HPDE6-E6E7 (cell line): ENCODE results near the gene TADA3.

Experiments
- DNase-seq: peaks from one replicate; pipeline ENCODE4 v3.0.0; 2011; ENCODE audit warnings: missing footprints; ENCODE audit errors: extremely low spot score

Gene TADA3

DNA sequence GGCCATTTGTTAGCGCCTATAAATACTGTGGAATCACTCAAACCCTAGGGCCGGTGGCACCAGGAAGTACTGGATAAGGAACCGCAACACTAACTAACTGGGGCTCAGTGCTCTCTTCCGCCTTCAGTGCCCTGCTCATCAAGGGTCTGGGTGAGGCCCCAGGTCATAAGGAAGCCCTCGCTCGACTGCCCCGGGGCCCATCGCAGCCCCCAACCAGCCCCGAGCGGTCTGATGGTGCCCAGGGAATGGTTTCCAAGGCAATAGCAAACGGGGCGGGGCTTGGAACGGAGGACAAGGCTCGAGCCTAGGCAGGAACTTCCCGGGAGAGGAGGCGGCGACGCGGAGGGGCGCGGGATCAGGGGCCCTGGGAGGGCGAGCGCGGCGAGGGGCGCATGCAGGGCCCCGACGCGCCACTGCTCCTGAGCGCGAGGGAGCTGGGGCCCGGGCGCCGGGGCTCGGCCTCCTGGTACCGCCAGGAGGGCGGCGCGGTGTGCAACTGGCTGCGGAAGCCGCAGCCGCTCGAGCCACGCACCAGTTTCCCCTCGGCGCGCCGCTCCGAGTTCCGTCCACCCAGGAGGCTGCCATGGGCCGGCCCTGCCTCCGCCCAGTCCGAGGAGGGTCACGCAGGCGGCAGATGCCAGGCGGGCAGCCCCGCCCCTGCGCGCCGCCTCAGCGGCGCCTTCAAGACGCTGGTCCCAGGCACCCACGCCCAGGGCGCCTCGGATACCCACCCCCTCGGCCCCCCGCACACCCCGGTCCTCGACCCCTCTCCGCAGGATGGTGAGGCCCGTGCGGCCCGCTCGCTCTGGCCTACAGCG is 17.6 kb upstream of the TADA3 start, which contains the start of gene TTLL3:
TSS of gene TTLL3 (plus strand) at position 648 of the 818 bp plus-strand sequence. CDS start 400 bp downstream, outside the sequence.
- no peak for DNase-seq

DNA sequence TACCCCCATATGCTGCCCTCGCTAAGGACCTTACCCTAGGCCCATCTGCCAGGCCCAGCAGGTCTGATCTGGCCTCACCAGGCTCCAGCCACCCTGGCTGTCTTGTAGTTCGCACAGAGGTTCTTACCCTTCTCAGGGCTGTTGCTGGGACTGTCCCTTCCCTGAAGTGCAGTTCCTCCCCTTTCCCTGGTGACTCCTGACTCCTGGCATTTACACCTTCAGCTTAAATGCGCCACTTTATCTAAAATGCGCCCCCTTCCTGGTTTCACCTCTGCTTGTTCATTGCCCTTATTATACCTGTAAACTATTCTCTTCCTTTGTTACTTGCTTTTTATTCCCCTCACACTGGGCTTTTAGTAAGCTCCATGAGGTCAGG is 17.0 kb upstream of the TADA3 start:
- DNase-seq, result no peak

- no peak for DNase-seq
Measured at GRCh38 chr3:9808345-9809037, 16.2 kb upstream of the TADA3 start.

- DNase-seq, result no peak
Measured at GRCh38 chr3:9807981-9808344, 15.7 kb upstream of the TADA3 start.

DNA sequence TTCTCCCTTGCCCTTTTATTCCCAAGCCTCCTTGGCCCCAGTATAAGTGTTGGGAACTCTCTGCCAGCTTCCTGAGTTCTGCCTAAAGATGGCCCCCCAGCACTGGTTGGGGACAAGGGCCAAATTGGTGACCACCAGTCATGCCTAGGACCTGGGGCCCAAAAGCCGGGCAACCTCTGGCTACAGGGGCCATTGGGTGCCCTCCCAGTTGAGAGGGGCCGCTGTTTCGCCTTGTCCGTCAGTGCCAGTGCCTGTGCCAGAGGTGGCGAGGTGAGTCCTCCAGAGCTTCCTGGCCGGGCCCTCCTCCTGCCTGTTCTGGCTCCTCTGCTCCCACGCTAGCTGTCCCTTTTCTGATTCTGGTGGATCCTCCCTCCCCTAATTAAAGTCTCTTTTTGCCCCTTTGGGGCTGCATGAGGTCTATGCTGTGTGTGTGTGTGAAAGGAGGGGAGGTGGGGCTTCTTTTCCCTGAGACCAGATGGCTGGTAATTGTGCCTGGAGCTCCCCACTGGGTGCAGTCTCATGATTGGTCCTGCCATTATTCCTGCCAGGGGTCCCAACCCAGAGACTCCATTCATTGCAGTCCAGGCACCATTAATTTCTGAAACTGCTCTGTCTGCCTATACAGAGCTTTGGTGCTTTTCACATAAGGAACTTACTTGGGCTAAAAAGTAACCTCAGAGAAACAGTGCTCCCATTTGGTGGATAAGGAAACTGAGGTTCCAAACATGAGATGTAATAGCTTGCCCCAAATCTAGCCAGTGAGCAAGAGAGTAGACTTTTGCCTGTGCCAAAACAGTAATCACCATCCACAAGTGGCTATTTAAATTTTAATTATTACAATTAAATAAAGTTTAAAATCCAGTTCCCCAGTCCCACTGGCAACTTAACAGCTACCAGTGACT is 14.7 kb upstream of the TADA3 start:
- DNase-seq, result no peak

DNA sequence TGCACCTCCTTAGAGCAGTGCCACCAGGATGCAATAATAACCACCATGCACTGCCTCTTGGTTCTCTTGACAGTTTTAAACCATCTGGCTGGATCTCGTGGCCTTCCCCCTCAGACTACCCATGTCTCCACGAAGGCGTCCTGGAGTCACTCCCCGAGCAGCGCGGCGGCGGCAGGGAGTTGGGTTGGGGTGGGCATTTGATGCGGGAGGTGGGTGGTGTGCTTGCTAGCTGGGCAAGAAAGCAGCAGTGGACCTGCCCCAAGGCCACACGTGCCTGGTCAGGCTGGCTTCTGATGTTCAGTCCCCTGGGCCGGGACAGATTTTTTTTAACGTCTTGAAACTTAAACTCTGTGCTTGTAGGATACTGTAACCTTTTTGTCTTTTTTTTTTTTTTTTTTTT is 13.9 kb upstream of the TADA3 start:
- no peak for DNase-seq

DNA sequence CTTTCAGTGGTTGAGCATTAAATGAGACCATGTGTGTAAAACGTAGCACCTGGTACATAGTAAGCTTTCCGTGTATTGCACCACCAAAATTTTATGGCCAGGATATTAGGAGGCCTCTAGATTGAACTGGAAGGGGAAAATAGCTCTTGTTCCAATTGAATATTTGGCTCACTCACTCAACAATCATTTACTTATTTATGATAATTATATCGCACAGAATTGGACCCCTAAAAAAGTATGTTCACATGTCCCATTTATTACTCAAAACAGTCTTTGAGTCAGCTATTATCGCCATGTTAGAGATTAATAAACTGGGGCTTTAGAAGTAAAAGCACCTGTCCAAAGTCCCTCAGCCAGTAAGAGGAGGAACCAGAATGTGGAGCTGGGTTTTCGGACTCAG is 12.7 kb upstream of the TADA3 start:
- no peak for DNase-seq

DNA sequence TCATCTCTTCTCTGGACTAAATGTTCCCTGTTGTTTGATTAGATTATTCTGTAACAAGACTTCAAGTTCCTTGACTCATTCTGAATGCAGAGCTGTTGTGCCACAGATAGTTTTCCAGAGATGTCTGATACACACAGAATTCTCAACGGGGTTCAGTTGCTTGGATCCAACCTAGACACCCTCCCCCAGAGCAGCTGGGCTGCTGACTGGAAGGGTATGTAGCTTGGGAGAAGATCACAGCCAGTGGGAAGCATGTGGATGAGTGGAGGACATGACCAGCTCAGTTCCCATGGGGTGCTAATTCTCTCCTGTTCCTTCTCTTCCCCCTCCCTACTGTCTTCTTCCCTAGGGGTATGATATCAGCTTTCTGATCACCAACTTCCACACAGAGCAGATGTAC is 11.2 kb upstream of the TADA3 start:
- DNase-seq, result no peak

GRCh38 chr3:9800529-9800928 is 8.3 kb upstream of the TADA3 start:
- no peak for DNase-seq

GRCh38 chr3:9797196-9797945 is 5.1 kb upstream of the TADA3 start:
- no peak for DNase-seq

DNA sequence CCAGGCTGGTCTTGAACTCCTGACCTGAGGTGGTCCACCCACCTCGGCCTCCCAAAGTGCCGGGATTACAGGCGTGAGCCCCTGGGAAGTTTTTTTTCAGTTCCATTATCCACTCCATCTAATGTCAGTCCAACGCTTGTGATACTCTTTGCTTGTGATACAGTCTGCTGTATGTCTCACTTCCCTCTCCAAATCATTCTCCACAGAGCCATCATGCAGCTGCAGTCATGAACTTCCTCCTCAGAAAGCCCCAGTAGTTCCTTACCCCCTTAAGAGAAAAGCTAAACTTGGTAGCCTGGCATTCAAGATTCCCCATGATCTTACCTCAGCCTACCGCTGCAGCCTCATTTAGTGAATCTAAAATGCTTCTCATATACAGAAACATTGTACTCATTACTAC is 2.9 kb upstream of the TADA3 start:
- DNase-seq, result no peak

DNA sequence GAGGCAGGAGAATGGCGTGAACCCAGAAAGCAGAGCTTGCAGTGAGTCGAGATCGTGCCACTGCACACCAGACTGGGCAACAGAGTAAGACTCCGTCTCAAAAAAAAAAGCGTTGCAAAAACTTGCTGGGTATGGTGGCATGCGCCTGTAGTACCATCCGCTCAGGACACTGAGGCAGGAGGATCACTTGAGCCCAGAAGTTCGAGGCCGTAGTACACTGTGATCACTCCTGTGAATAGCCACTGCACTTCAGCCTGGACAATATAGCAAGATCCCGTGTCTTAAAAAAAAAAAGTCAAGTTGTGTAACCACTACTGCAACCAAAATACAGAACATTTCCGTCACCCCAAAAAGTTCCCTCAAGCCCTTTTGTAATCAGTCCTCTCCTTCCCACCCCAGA is 2.1 kb upstream of the TADA3 start:
- no peak for DNase-seq

- DNase-seq, result no peak
Measured at GRCh38 chr3:9793161-9793781, 998 bp upstream of the TADA3 start.

- DNase-seq, result no peak
Measured at GRCh38 chr3:9791790-9792404, 376 bp downstream of the TADA3 start.

GRCh38 chr3:9791127-9791526 is 1.1 kb downstream of the TADA3 start:
- DNase-seq, result no peak

DNA sequence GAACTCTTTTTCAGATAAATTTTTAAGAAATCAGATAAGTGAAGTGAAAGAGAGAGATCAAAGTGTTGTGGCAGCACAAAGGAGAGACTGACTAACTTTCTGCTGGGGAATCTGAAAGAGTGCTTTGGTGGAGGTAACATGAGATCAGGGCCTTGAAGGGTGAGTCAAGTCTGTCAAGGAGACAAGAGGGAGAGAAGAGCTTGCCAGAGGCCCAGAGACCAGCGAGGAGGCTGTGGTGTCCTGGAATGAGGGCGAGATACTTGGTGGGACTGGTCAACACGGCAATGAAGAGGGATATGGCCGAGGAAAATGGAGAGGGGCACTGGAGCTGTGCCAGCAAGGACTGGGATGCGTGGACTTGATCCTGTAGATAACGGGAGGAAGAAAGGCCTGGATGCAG is 4.6 kb downstream of the TADA3 start:
- DNase-seq, result no peak

GRCh38 chr3:9786825-9787669 is 5.2 kb downstream of the TADA3 start:
- DNase-seq, result no peak

- no peak for DNase-seq
Measured at GRCh38 chr3:9786209-9786739, 6.0 kb downstream of the TADA3 start.

- no peak for DNase-seq
Measured at GRCh38 chr3:9785602-9786001, 6.7 kb downstream of the TADA3 start.

DNA sequence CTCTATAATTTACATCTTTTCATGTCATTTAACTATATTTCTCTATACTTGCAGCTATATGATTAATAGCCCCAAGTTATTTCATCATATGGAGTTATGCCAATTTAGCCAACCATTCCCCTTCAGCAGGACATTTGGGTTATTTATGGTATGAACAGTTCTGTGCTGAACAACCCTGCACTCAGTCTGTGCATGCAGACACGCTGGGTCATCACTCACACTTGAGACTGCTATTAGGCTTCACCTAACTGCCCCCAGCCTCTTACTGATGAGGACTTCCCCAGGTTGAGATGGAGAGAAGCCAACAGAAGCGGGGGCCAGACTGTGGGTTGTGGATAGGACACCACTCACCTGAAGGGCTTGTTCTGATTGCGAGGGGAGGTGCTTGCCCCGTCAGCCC is 7.3 kb downstream of the TADA3 start:
- DNase-seq, result no peak
